Sigmoid colon (tissue), 4 donors: ENCODE results near the gene RFPL4A.

Source experiments
- POLR2A ChIP-seq, 2 donors: fragments of 450-650 bp; IDR thresholded peaks; one replicate each; pipeline ENCODE4 v1.6.1; 2016; ENCODE audit warnings: antibody characterized with exemption in 2 of 2, mild to moderate bottlenecking in 2 of 2, moderate library complexity in 2 of 2
- POLR2AphosphoS5 ChIP-seq, 4 donors: sonication (generic); formaldehyde crosslinking; IDR thresholded peaks; one replicate each; pipeline ENCODE4 v1.6.1; 2017; ENCODE audit warnings: antibody characterized with exemption in 4 of 4
- TF ChIP-seq, protein P1 (sequence below), 4 experiments: fragments of 450-650 bp in 3 of 4; fragments of 200-600 bp in 1 of 4; IDR thresholded peaks; one replicate each; pipeline ENCODE4 v1.5.1; 2016 to 2019; ENCODE audit warnings: antibody characterized with exemption in 4 of 4, mild to moderate bottlenecking in 3 of 4, moderate library complexity in 2 of 4

DNA sequence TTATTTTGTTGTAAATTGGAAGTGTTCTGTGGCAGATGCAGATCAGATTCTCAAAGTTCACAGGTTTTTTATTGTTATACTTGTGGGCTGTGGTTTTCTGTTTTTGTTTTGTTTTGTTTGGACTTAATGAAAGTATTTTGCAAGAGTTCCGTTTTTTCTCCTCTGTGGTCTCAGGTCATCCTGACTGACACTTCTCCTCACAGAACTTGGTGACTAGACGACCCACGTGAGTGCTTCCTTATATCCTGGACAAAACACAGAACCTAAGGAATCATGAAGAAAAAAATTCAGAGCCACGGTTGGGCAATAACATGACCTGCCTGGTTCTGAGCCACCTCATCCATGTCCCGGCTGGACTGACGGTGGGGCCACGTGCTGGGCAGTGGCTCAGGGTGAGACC is 7.6 kb downstream of the RFPL4A start:
- TF ChIP-seq POLR2A (IDR thresholded peaks at IDR 0.05) (no peak), POLR2AphosphoS5 (IDR thresholded peaks at IDR 0.05) (no peak)
- TF ChIP-seq, protein P1, sequence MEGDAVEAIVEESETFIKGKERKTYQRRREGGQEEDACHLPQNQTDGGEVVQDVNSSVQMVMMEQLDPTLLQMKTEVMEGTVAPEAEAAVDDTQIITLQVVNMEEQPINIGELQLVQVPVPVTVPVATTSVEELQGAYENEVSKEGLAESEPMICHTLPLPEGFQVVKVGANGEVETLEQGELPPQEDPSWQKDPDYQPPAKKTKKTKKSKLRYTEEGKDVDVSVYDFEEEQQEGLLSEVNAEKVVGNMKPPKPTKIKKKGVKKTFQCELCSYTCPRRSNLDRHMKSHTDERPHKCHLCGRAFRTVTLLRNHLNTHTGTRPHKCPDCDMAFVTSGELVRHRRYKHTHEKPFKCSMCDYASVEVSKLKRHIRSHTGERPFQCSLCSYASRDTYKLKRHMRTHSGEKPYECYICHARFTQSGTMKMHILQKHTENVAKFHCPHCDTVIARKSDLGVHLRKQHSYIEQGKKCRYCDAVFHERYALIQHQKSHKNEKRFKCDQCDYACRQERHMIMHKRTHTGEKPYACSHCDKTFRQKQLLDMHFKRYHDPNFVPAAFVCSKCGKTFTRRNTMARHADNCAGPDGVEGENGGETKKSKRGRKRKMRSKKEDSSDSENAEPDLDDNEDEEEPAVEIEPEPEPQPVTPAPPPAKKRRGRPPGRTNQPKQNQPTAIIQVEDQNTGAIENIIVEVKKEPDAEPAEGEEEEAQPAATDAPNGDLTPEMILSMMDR (IDR thresholded peaks at IDR 0.05), result no peak
